ENCODE results near the gene FBXO31.

Gene FBXO31

DNA sequence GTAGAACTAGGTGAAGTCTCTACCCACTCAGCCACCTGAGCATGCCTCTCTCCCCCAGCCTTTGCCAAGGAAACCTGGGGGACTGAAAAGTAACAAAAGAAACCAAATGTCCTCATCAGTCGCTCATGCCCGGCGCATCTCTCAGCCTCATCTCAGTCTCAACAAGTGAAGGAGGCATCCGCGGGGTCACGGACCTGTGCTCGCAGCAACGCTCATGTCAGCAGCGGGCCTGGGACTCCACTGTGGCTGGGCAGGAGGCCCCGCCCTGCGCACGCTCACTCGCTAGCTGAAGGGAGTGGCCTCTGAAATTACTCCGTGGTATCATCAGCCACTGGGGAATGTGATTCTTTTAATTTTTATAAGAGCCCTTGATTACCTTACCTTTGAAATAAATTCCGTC lies 39.9 kb upstream of the FBXO31 start:
- Histone ChIP-seq H3K4me3 (ENCODE audit: control insufficient read depth in 1 of 7, extremely low read depth in 1 of 7, insufficient read depth in 4 of 7, low read depth in 2 of 7, low read length in 6 of 7) (no peak overlapping the region), H3K27me3 (replicated peaks in 2 of 5; ENCODE audit: control insufficient read depth in 4 of 5, insufficient read depth in 5 of 5, low read length in 4 of 5) (no peaks in the 10 kb centered on the region), H3K27ac (ENCODE audit: insufficient read depth in 1 of 2, low read depth in 1 of 2, low read length in 2 of 2, poor library complexity in 1 of 2, severe bottlenecking in 2 of 2) (no peak overlapping the region), H3K4me1 (ENCODE audit: control extremely low read depth in 1 of 4, control insufficient read depth in 4 of 4, insufficient read depth in 4 of 4, low read length in 3 of 4) (peaks cover 0 to 3% (median under 1%) of the 10 kb centered on the region in 4 experiments), H3K9me3 (ENCODE audit: control extremely low read depth in 1 of 5, control insufficient read depth in 4 of 5, insufficient read depth in 2 of 5, low read depth in 1 of 5, low read length in 4 of 5) (no peaks in the 10 kb centered on the region), H3K36me3 (ENCODE audit: control insufficient read depth in 4 of 4, insufficient read depth in 4 of 4, low read length in 3 of 4) (peaks cover 4 to 40% (median 21%) of the 10 kb centered on the region in 4 experiments)
- CTCF ChIA-PET, result interaction anchor here (0.6 to 2.2 kb wide), 3 partner anchors 10 to 1173 kb away, joined by 3 to 4 read pairs (median 3); no protein-coding TSS in a partner anchor
- DNase-seq, result no peak
- POLR2A ChIA-PET, result no interaction called here
- 98% methylated on average over 13 of the region's 15 CpGs for WGBS (ENCODE audit: insufficient coverage)

DNA sequence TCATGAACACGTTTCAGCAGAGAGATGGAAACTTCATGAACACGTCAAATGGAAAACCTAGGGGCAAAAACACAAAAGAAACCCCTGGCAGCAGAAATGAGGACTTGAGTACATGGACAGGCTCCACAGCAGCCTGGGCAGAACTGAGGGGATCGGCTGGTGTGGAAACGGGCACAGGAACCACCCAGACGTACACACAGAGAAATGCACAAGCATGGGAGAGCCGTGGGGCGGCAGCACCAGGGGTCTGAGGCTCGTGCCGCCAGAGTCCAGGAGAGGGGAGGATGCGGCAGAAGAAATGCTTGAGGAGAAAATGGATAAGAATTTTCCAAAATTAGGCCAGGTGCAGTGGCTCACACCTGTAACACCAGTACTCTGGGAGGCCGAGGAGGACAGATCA lies 38.5 kb upstream of the FBXO31 start:
- Histone ChIP-seq H3K27ac (ENCODE audit: insufficient read depth in 1 of 2, low read depth in 1 of 2, low read length in 2 of 2, poor library complexity in 1 of 2, severe bottlenecking in 2 of 2) (no peak overlapping the region), H3K36me3 (ENCODE audit: control insufficient read depth in 4 of 4, insufficient read depth in 4 of 4, low read length in 3 of 4) (peaks cover 4 to 48% (median 27%) of the 10 kb centered on the region in 4 experiments), H3K27me3 (replicated peaks in 2 of 5; ENCODE audit: control insufficient read depth in 4 of 5, insufficient read depth in 5 of 5, low read length in 4 of 5) (no peaks in the 10 kb centered on the region), H3K4me1 (ENCODE audit: control extremely low read depth in 1 of 4, control insufficient read depth in 4 of 4, insufficient read depth in 4 of 4, low read length in 3 of 4) (no peaks in the 10 kb centered on the region), H3K4me3 (ENCODE audit: control insufficient read depth in 1 of 7, extremely low read depth in 1 of 7, insufficient read depth in 4 of 7, low read depth in 2 of 7, low read length in 6 of 7) (no peak overlapping the region), H3K9me3 (ENCODE audit: control extremely low read depth in 1 of 5, control insufficient read depth in 4 of 5, insufficient read depth in 2 of 5, low read depth in 1 of 5, low read length in 4 of 5) (no peaks in the 10 kb centered on the region)
- WGBS (ENCODE audit: insufficient coverage), result 100% methylated on average over 10 of the region's 11 CpGs
- CTCF ChIA-PET, result interaction anchor here (0.7 kb wide), 1 partner anchor 336 kb away, joined by 3 read pairs; no protein-coding TSS in a partner anchor
- no peak for DNase-seq
- POLR2A ChIA-PET, result no interaction called here

DNA sequence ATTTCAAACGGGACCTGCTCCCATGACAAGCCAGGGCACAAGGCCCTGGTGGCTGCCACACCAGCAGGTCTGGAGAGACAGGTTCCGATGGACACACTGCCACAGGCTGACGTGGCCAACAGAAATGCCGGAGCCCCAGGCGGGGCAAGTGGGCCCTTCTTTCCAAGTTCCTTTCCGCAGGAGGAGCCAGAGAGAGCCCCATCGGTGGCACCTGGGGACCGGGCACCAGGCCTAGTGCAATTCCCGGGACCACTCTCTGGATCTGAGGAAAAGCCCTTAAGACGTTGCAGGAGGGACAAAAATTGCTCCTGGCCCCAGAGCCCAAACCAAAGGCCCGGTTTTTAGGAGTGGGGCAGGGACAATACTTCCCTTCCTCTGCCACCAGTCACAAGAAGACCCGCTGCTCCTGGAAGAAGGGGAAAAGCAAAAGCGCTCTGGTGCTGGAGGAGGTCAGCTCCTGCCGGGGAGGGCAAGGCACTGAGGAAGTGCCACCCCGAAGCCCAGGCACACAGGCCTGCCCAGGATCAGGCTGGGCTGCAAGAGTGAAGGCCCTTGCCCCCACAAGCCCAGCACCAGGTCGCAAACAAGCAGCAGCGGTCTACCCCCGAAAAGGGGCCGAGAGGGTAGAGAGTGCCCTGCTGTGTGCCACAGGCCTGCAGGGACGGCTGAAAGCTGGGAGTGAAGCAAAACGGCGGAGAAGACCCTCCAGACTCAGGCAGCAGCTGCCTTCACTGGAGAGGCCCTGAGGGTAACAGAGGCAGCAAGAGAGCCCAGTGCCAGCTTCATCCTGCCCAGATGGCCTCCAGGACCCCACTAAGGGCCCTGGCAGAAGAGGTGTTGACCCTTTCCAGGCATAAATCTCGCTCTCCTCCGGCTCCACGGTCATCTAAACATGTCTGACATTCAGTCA lies 37.7 kb upstream of the FBXO31 start:
- Histone ChIP-seq H3K27ac (ENCODE audit: insufficient read depth in 1 of 2, low read depth in 1 of 2, low read length in 2 of 2, poor library complexity in 1 of 2, severe bottlenecking in 2 of 2) (no peak overlapping the region), H3K4me1 (ENCODE audit: control extremely low read depth in 1 of 4, control insufficient read depth in 4 of 4, insufficient read depth in 4 of 4, low read length in 3 of 4) (no peaks in the 10 kb centered on the region), H3K4me3 (ENCODE audit: control insufficient read depth in 1 of 7, extremely low read depth in 1 of 7, insufficient read depth in 4 of 7, low read depth in 2 of 7, low read length in 6 of 7) (no peak overlapping the region), H3K9me3 (ENCODE audit: control extremely low read depth in 1 of 5, control insufficient read depth in 4 of 5, insufficient read depth in 2 of 5, low read depth in 1 of 5, low read length in 4 of 5) (no peaks in the 10 kb centered on the region), H3K36me3 (ENCODE audit: control insufficient read depth in 4 of 4, insufficient read depth in 4 of 4, low read length in 3 of 4) (peaks cover 4 to 52% (median 28%) of the 10 kb centered on the region in 4 experiments), H3K27me3 (replicated peaks in 2 of 5; ENCODE audit: control insufficient read depth in 4 of 5, insufficient read depth in 5 of 5, low read length in 4 of 5) (no peaks in the 10 kb centered on the region)
- no peak for DNase-seq
- POLR2A ChIA-PET, result no interaction called here
- CTCF ChIA-PET, result interaction anchor here (0.7 to 0.9 kb wide), 2 partner anchors 14 to 335 kb away, joined by 3 read pairs; no protein-coding TSS in a partner anchor
- WGBS (ENCODE audit: insufficient coverage), result 97% methylated on average over 20 of the region's 25 CpGs

DNA sequence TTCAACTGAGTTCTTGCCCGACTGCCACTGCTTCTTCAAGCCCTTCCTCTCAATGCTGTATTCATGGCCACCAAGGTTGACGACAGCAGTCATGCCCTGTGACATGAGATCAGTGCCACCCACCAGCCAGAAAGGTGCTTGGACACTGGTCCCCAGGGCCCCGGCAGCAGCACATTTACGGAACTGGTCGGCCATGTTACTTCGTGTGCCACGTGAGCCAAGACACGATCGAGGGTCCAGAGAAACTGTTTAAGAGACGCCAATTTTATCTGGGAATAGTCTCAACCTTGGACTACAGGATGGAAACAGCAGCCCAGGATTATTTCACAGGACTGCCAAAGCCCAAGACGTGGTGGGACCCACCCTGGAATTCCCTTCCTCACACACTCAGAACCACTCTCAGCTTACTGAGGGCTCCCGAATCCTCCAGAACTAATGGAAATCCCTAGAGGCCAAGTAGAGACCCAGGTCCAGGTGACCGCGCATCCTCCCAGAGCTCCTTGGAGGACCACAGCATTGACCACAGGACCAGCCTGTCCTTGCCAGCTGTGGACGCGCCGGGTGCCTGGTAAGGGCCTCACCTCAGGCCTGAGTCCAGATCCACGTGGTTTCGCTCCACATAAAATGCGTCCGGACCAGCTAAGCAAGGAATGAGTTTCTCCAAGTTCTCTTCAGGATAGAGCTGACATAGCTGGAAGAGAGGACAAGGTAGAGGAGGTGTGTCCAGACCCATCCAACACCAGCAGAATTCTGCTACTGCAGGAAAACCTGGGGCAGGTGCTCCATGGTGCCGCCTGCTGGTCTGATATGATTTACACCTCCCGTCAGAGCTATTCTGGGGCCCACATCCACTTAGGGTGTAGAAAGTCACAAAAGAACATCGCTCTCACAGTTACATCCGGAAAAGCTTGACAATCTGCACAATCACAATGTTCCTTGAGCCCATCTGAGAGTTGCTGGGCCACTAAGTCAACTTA lies 36.7 kb upstream of the FBXO31 start:
- no peaks in the 10 kb centered on the region for H3K27me3 ChIP-seq (replicated peaks in 2 of 5; ENCODE audit: control insufficient read depth in 4 of 5, insufficient read depth in 5 of 5, low read length in 4 of 5)
- ChIA-PET POLR2A (no interaction called here), CTCF (interaction anchor here (0.9 kb wide), 1 partner anchor 15 kb away, joined by 3 read pairs; no protein-coding TSS in a partner anchor)
- H3K36me3 ChIP-seq (ENCODE audit: control insufficient read depth in 4 of 4, insufficient read depth in 4 of 4, low read length in 3 of 4), result peaks cover 4 to 58% (median 32%) of the 10 kb centered on the region in 4 experiments
- H3K4me1 ChIP-seq (ENCODE audit: control extremely low read depth in 1 of 4, control insufficient read depth in 4 of 4, insufficient read depth in 4 of 4, low read length in 3 of 4), result no peaks in the 10 kb centered on the region
- WGBS (ENCODE audit: insufficient coverage), result 95% methylated on average over 24 of the region's 25 CpGs
- no peak overlapping the region for H3K27ac ChIP-seq (ENCODE audit: insufficient read depth in 1 of 2, low read depth in 1 of 2, low read length in 2 of 2, poor library complexity in 1 of 2, severe bottlenecking in 2 of 2)
- H3K4me3 ChIP-seq (ENCODE audit: control insufficient read depth in 1 of 7, extremely low read depth in 1 of 7, insufficient read depth in 4 of 7, low read depth in 2 of 7, low read length in 6 of 7), result no peak overlapping the region
- H3K9me3 ChIP-seq (ENCODE audit: control extremely low read depth in 1 of 5, control insufficient read depth in 4 of 5, insufficient read depth in 2 of 5, low read depth in 1 of 5, low read length in 4 of 5), result no peaks in the 10 kb centered on the region
- DNase-seq, result no peak

DNA sequence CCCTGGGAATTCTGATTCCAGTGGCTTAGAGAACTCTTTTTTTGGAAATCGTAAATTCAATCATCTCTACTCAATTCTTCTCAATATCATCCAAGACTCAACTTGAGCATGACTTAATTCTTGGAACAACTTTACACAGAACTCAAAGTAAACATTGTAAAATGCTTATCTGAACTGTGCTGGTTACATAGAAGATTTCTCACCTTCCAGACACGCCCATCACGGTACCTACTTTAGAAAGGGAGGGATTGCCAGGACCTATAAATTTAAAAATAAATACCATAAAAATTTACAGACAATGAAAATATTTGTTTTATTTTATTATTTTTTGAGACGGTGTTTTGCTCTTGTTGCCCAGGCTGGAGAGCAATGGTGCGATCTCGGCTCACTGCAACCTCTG lies 35.1 kb upstream of the FBXO31 start:
- ChIA-PET POLR2A (no interaction called here), CTCF (interaction anchor here (0.8 to 1.2 kb wide), 3 partner anchors 140 to 350 kb away, joined by 3 read pairs; no protein-coding TSS in a partner anchor)
- H3K27me3 ChIP-seq (replicated peaks in 2 of 5; ENCODE audit: control insufficient read depth in 4 of 5, insufficient read depth in 5 of 5, low read length in 4 of 5), result no peaks in the 10 kb centered on the region
- no peak overlapping the region for H3K27ac ChIP-seq (ENCODE audit: insufficient read depth in 1 of 2, low read depth in 1 of 2, low read length in 2 of 2, poor library complexity in 1 of 2, severe bottlenecking in 2 of 2)
- H3K4me1 ChIP-seq (ENCODE audit: control extremely low read depth in 1 of 4, control insufficient read depth in 4 of 4, insufficient read depth in 4 of 4, low read length in 3 of 4), result no peaks in the 10 kb centered on the region
- DNase-seq, result no peak
- H3K9me3 ChIP-seq (ENCODE audit: control extremely low read depth in 1 of 5, control insufficient read depth in 4 of 5, insufficient read depth in 2 of 5, low read depth in 1 of 5, low read length in 4 of 5), result no peaks in the 10 kb centered on the region
- peaks cover 4 to 61% (median 36%) of the 10 kb centered on the region in 4 experiments for H3K36me3 ChIP-seq (ENCODE audit: control insufficient read depth in 4 of 4, insufficient read depth in 4 of 4, low read length in 3 of 4)
- no peak overlapping the region for H3K4me3 ChIP-seq (ENCODE audit: control insufficient read depth in 1 of 7, extremely low read depth in 1 of 7, insufficient read depth in 4 of 7, low read depth in 2 of 7, low read length in 6 of 7)
- 100% methylated on average over 1 of the region's 6 CpGs for WGBS (ENCODE audit: insufficient coverage)

DNA sequence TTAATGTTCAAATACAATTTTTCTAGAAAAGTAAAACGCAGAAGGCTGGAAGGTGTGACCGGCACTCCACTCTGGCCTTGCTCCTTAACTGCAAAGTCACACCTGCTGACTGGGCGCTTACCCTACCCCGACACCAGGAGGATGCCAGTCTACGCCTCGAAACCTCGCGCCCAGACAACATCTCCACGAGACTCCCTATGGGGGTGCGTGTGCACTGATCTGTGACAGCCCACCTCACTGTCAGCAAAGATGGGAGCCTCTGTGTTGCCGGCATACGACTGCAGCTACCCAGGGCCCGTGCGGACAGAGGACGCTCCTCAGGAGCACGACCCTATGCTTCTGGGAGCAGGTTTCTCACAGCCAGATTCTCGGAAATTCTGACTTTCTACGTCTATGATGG lies 34.6 kb upstream of the FBXO31 start:
- CTCF ChIA-PET, result interaction anchor here (1.0 to 2.1 kb wide), 3 partner anchors 8 to 218 kb away, joined by 3 to 18 read pairs (median 3); no protein-coding TSS in a partner anchor
- Histone ChIP-seq H3K4me1 (ENCODE audit: control extremely low read depth in 1 of 4, control insufficient read depth in 4 of 4, insufficient read depth in 4 of 4, low read length in 3 of 4) (no peaks in the 10 kb centered on the region), H3K4me3 (ENCODE audit: control insufficient read depth in 1 of 7, extremely low read depth in 1 of 7, insufficient read depth in 4 of 7, low read depth in 2 of 7, low read length in 6 of 7) (no peak overlapping the region), H3K27me3 (replicated peaks in 2 of 5; ENCODE audit: control insufficient read depth in 4 of 5, insufficient read depth in 5 of 5, low read length in 4 of 5) (no peaks in the 10 kb centered on the region), H3K9me3 (ENCODE audit: control extremely low read depth in 1 of 5, control insufficient read depth in 4 of 5, insufficient read depth in 2 of 5, low read depth in 1 of 5, low read length in 4 of 5) (no peaks in the 10 kb centered on the region), H3K27ac (ENCODE audit: insufficient read depth in 1 of 2, low read depth in 1 of 2, low read length in 2 of 2, poor library complexity in 1 of 2, severe bottlenecking in 2 of 2) (no peak overlapping the region), H3K36me3 (ENCODE audit: control insufficient read depth in 4 of 4, insufficient read depth in 4 of 4, low read length in 3 of 4) (peaks cover 4 to 60% (median 35%) of the 10 kb centered on the region in 4 experiments)
- POLR2A ChIA-PET, result interaction anchor here (0.6 kb wide), 1 partner anchor 165 kb away, joined by 3 read pairs; no protein-coding TSS in a partner anchor
- DNase-seq, result no peak
- over 99% methylated on average over 12 of the region's 18 CpGs for WGBS (ENCODE audit: insufficient coverage)

All from common myeloid progenitor, CD34-positive (primary cell).